GM12878 (cell line): Measurements from ENCODE around the gene MSGN1. TPM values are rescaled to one million over a fixed set of nuclear protein-coding genes. Genes with fewer than 3 reads are reported as not detected.

Source experiments
- ATAC-seq: fragments of 200-7000 bp; cut with Tn5 transposase; 3 replicates; pipeline ENCODE4 v1.9.1; 2020; ENCODE audit warnings: mild to moderate bottlenecking, moderate library complexity
- BruUV-seq: library from RNA; stranded (reverse); fragments of 400-500 nt; replicated peaks from 2 replicates; lab custom pipeline; 2021; lab: Mats Ljungman, UMichigan
- CTCF ChIA-PET: fragments of 300-600 bp; sonication (Branson Sonifier 250); formaldehyde crosslinking; extraction: SDS; loops from one replicate; lab custom pipeline; 2021; ENCODE audit warnings: inconsistent platforms; lab: Yijun Ruan, JAX
- POLR2A ChIA-PET: fragments of 350-600 bp; formaldehyde crosslinking; extraction: SDS; loops from one replicate; lab custom pipeline; 2021; ENCODE audit warnings: inconsistent platforms; lab: Charles Lee
- RAD21 ChIA-PET: fragments of 300-600 bp; sonication (Branson Sonifier 250); formaldehyde crosslinking; loops from one replicate; lab custom pipeline; 2023; ENCODE audit warnings: antibody characterized with exemption; ENCODE audit not compliant: unreplicated experiment; lab: Charles Lee
- SMC1A ChIA-PET: fragments of 300-600 bp; sonication (Branson Sonifier 250); formaldehyde crosslinking; loops from one replicate; lab custom pipeline; 2023; ENCODE audit not compliant: unreplicated experiment, uncharacterized antibody; lab: Charles Lee
- DNase-seq: peaks from one replicate; pipeline ENCODE4 v3.0.0-alpha.2; 2011; ENCODE audit warnings: low read depth, low spot score
- FAIRE-seq: peaks from 3 replicates; lab custom pipeline; 2011; peaks lifted over from hg19 to GRCh38; lab: Jason Lieb, UNC
- H2AFZ ChIP-seq: 2 replicates; pipeline ENCODE4 v1.6.0; 2011; ENCODE audit warnings: low read depth, low read length, control low read depth; ENCODE audit not compliant: control insufficient read depth
- H3K27ac ChIP-seq: 2 replicates; pipeline ENCODE4 v1.5.1; 2011; ENCODE audit warnings: control low read depth; ENCODE audit not compliant: control insufficient read depth, insufficient read depth
- H3K27me3 ChIP-seq, 2 experiments: replicated peaks in 1 of 2; 2 replicates each; pipeline versions ENCODE4 v1.6.0 to v1.6.1; 2011; ENCODE audit warnings: low read length in 1 of 2; ENCODE audit not compliant: control insufficient read depth in 2 of 2, insufficient read depth in 2 of 2
- H3K36me3 ChIP-seq, 2 experiments: 2 replicates each; pipeline ENCODE4 v1.5.1; 2011; ENCODE audit warnings: low read length in 1 of 2; ENCODE audit not compliant: control insufficient read depth in 2 of 2, insufficient read depth in 2 of 2
- H3K4me1 ChIP-seq: 2 replicates; pipeline ENCODE4 v1.6.1; 2011; ENCODE audit warnings: mild to moderate bottlenecking, low read length, moderate library complexity, mixed read lengths; ENCODE audit not compliant: control insufficient read depth, insufficient read depth
- H3K4me2 ChIP-seq: 2 replicates; pipeline ENCODE4 v1.6.0; 2011; ENCODE audit warnings: control low read depth; ENCODE audit not compliant: control insufficient read depth, insufficient read depth
- H3K4me3 ChIP-seq: fragments of 200-600 bp; sonication (generic); 2 replicates; pipeline ENCODE4 v1.5.1; 2016
- H3K79me2 ChIP-seq: 2 replicates; pipeline ENCODE4 v1.6.0; 2011; ENCODE audit warnings: low read length; ENCODE audit not compliant: control insufficient read depth, insufficient read depth
- H3K9ac ChIP-seq: 2 replicates; pipeline ENCODE4 v1.8.0; 2011; ENCODE audit warnings: low read length, control low read depth, mixed read lengths; ENCODE audit not compliant: control insufficient read depth, insufficient read depth
- H3K9me3 ChIP-seq: replicated peaks from 3 replicates; pipeline ENCODE4 v1.5.1; 2011; ENCODE audit warnings: mild to moderate bottlenecking, low read length; ENCODE audit not compliant: control insufficient read depth, insufficient read depth
- H4K20me1 ChIP-seq: 2 replicates; pipeline ENCODE4 v1.6.0; 2011; ENCODE audit not compliant: control insufficient read depth, insufficient read depth
- E4F1 ChIP-seq: fragments of 450-650 bp; IDR thresholded peaks from 2 replicates; pipeline ENCODE4 v1.6.1; 2018; ENCODE audit warnings: borderline replicate concordance, mild to moderate bottlenecking; ENCODE audit not compliant: partially characterized antibody
- MTA3 ChIP-seq: IDR thresholded peaks from 2 replicates; pipeline ENCODE4 v1.6.1; 2012; ENCODE audit warnings: low read length, inconsistent platforms, borderline replicate concordance
- SKIL ChIP-seq: fragments of 450-650 bp; IDR thresholded peaks from 2 replicates; pipeline ENCODE4 v1.6.1; 2017; ENCODE audit warnings: mild to moderate bottlenecking, low read depth, inconsistent platforms; ENCODE audit not compliant: poor library complexity, severe bottlenecking
- SRF ChIP-seq, 2 experiments: IDR thresholded peaks; 2 replicates each; pipeline ENCODE4 v1.6.1; 2011; ENCODE audit warnings: low read depth in 2 of 2, low read length in 2 of 2, mild to moderate bottlenecking in 1 of 2, moderate library complexity in 1 of 2
- whole genome bisulfite sequencing: methylation state at CpG from one replicate; pipeline ENCODE4 v1.1.6; 2016; ENCODE audit warnings: low lambda C conversion rate; ENCODE audit not compliant: insufficient replicate concordance, insufficient coverage; ENCODE audit errors: missing lambda C conversion rate; 5-methylcytosine and 5-hydroxymethylcytosine counted together
- in situ Hi-C: fragments of 300-500 bp; cut with MboI; formaldehyde crosslinking; loops from 9 replicates; pipeline ENCODE4 v1.14.3; 2018; ENCODE audit warnings: mixed read lengths
- intact Hi-C: fragments of 100-400 bp; cut with micrococcal nuclease; formaldehyde crosslinking; loops from one replicate; pipeline ENCODE4 v1.14.2; 2022; ENCODE audit not compliant: unreplicated experiment
- polyA plus RNA-seq, 11 experiments: library from polyadenylated mRNA; depleted of rRNA in 4 of 11; unstranded in 6 of 11; stranded (reverse) in 5 of 11; fragments of >200 nt; fragmentation: Nextera tagmentation in 4 of 11; fragmentation: Illumina TruSeq in 1 of 11; extraction: Ambion mirVana in 4 of 11; extraction: Trizol in 1 of 11; gene quantifications; 1 replicate in 1 of 11; 2 replicates in 10 of 11; pipeline versions ENCODE4 v1.2.1 to v1.2.3, GENCODE V29; 2011 to 2016; ENCODE audit warnings: inconsistent platforms in 2 of 11, missing spikeins in 2 of 11, low read depth in 1 of 11
- total RNA-seq, 4 experiments: library from RNA; depleted of rRNA in 3 of 4; stranded (reverse); fragments of >200 nt in 3 of 4; fragmentation: Illumina TruSeq in 1 of 4; extraction: Trizol in 1 of 4; gene quantifications; 2 replicates each; pipeline versions ENCODE4 v1.2.1 to v1.2.3, GENCODE V29; 2013 to 2021
- TF ChIP-seq, protein P1 (sequence below): fragments of 450-650 bp; IDR thresholded peaks from 2 replicates; pipeline ENCODE4 v1.6.1; 2016; ENCODE audit warnings: mild to moderate bottlenecking

The MSGN1 gene
- total and polyA plus RNA-seq, 10 of the 15 experiments (the other 5 are each of a cell fraction or from before 2014, with no cell fraction given), result 0.27 TPM; not detected in 9

- TF ChIP-seq E4F1, result no peak
- TF ChIP-seq SKIL, result no peak
- TF ChIP-seq MTA3, result no peak
- TF ChIP-seq, protein P1, sequence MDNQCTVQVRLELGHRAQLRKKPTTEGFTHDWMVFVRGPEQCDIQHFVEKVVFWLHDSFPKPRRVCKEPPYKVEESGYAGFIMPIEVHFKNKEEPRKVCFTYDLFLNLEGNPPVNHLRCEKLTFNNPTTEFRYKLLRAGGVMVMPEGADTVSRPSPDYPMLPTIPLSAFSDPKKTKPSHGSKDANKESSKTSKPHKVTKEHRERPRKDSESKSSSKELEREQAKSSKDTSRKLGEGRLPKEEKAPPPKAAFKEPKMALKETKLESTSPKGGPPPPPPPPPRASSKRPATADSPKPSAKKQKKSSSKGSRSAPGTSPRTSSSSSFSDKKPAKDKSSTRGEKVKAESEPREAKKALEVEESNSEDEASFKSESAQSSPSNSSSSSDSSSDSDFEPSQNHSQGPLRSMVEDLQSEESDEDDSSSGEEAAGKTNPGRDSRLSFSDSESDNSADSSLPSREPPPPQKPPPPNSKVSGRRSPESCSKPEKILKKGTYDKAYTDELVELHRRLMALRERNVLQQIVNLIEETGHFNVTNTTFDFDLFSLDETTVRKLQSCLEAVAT, result no peak
Observed at GRCh38 chr2:17792515-17792914, 23.7 kb upstream of the MSGN1 start (continued).

DNA sequence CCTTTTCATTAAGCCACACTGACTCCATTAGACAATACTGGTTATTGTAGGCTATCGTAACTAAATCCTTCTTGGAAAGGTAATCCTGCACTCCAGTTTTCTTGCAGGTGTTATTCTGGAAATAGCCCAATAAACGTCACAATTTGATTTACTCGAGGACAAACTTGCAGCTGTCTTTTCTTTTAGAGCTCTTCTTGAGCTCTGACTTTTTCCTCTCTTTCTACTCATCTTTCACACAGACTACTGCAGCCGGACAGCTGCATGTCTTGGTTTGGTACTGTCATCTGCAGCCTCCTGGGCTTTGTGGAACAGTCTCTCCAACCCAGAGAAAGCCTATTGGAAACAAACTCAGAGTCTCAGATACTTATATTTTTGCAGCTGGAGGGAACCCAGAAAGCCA is 23.0 kb upstream of the MSGN1 start:
- H3K79me2 ChIP-seq, result no peaks in the 10 kb centered on the region
- SMC1A ChIA-PET, result interaction anchor here (0.9 to 4.3 kb wide), 9 partner anchors 9 to 42 kb away, joined by 3 to 21 read pairs (median 5); no protein-coding TSS in a partner anchor
- no peaks in the 10 kb centered on the region for H3K27me3 ChIP-seq
- no peak overlapping the region for H3K4me2 ChIP-seq
- DNase-seq, result no peak
- H3K4me1 ChIP-seq, result no peaks in the 10 kb centered on the region
- RAD21 ChIA-PET, result interaction anchor here (1.1 kb wide), 1 partner anchor 11 kb away, joined by 3 read pairs; no protein-coding TSS in a partner anchor
- no peak for TF ChIP-seq SRF (IDR thresholded peaks at IDR 0.05; ENCODE audit: low read depth in 2 of 2, low read length in 2 of 2)
- CTCF ChIA-PET, result interaction anchor here (0.6 to 1.5 kb wide), 7 partner anchors 9 to 122 kb away, joined by 3 to 6 read pairs (median 3); no protein-coding TSS in a partner anchor
- H2AFZ ChIP-seq, result no peak overlapping the region
- no peak overlapping the region for H3K27ac ChIP-seq
- no peaks in the 10 kb centered on the region for H3K36me3 ChIP-seq
- no peaks in the 10 kb centered on the region for H3K9me3 ChIP-seq
- H3K9ac ChIP-seq, result no peak overlapping the region
- intact Hi-C loops (no loop called here), in situ Hi-C loops (no loop called here)
- no peaks in the 10 kb centered on the region for H4K20me1 ChIP-seq
- ATAC-seq, result no peak; the same call in 2 of the 3 replicates
- no TSS peak for BruUV-seq
- WGBS, result 18% methylated on average over 4 of the region's 4 CpGs
- no peak for FAIRE-seq
- no peak overlapping the region for H3K4me3 ChIP-seq
- POLR2A ChIA-PET, result interaction anchor here (1.4 to 1.7 kb wide), 2 partner anchors 9 to 13 kb away, joined by 4 read pairs; no protein-coding TSS in a partner anchor
